Globus pallidus (tissue), 1 donor: Measurements from ENCODE around the gene NOXO1.

ENCODE experiments used
- DNase-seq: peaks from one replicate; pipeline ENCODE4 v3.0.0-alpha.2; 2015; ENCODE audit warnings: low spot score

Gene NOXO1

GRCh38 chr16:2009791-2010510 is 28.7 kb upstream of the NOXO1 start, which contains the start of gene ZNF598:
Gene ZNF598 (minus strand): TSS chr16:2009821.
- peak; percentile 88 for DNase-seq

- no peak for DNase-seq
Measured at GRCh38 chr16:2009164-2009711, 28.0 kb upstream of the NOXO1 start.

GRCh38 chr16:2008631-2009163 is 27.4 kb upstream of the NOXO1 start:
- no peak for DNase-seq

GRCh38 chr16:2008009-2008526 is 26.8 kb upstream of the NOXO1 start:
- no peak for DNase-seq

- no peak for DNase-seq
Measured at GRCh38 chr16:2007081-2007836, 26.0 kb upstream of the NOXO1 start.

- DNase-seq = no peak
Measured at GRCh38 chr16:2006317-2006716, 25.0 kb upstream of the NOXO1 start.

- no peak for DNase-seq
Measured at GRCh38 chr16:2005646-2006045, 24.4 kb upstream of the NOXO1 start.

GRCh38 chr16:2004795-2005517 is 23.7 kb upstream of the NOXO1 start:
- DNase-seq = no peak

GRCh38 chr16:2003827-2004641 is 22.8 kb upstream of the NOXO1 start:
- DNase-seq = peak; percentile 69

GRCh38 chr16:2003231-2003826 is 22.1 kb upstream of the NOXO1 start:
- no peak for DNase-seq

- DNase-seq = no peak
Measured at GRCh38 chr16:2002406-2003230, 21.3 kb upstream of the NOXO1 start.

- no peak for DNase-seq
Measured at GRCh38 chr16:2001456-2002355, 20.4 kb upstream of the NOXO1 start.

GRCh38 chr16:2001035-2001434 is 19.8 kb upstream of the NOXO1 start:
- no peak for DNase-seq

- DNase-seq = no peak
Measured at GRCh38 chr16:1999866-2000514, 18.7 kb upstream of the NOXO1 start.

- DNase-seq = no peak
Measured at GRCh38 chr16:1998852-1999801, 17.9 kb upstream of the NOXO1 start.

GRCh38 chr16:1998360-1998835 is 17.1 kb upstream of the NOXO1 start:
- DNase-seq = no peak
